Esophagus squamous epithelium (tissue), 4 donors: ENCODE results near the gene CAPN15.

Experiments used
- POLR2A ChIP-seq, 4 donors: fragments of 450-650 bp; IDR thresholded peaks; one replicate each; pipeline ENCODE4 v1.6.1; 2017; ENCODE audit warnings: antibody characterized with exemption in 4 of 4, mild to moderate bottlenecking in 4 of 4, moderate library complexity in 3 of 4
- TF ChIP-seq, protein P1 (sequence below), 6 experiments: fragments of 450-650 bp in 4 of 6; fragments of 200-600 bp in 2 of 6; sonication (generic) in 2 of 6; IDR thresholded peaks; one replicate each; pipeline ENCODE4 v1.5.1; 2016 to 2019; ENCODE audit warnings: antibody characterized with exemption in 6 of 6, mild to moderate bottlenecking in 4 of 6, moderate library complexity in 4 of 6

DNA sequence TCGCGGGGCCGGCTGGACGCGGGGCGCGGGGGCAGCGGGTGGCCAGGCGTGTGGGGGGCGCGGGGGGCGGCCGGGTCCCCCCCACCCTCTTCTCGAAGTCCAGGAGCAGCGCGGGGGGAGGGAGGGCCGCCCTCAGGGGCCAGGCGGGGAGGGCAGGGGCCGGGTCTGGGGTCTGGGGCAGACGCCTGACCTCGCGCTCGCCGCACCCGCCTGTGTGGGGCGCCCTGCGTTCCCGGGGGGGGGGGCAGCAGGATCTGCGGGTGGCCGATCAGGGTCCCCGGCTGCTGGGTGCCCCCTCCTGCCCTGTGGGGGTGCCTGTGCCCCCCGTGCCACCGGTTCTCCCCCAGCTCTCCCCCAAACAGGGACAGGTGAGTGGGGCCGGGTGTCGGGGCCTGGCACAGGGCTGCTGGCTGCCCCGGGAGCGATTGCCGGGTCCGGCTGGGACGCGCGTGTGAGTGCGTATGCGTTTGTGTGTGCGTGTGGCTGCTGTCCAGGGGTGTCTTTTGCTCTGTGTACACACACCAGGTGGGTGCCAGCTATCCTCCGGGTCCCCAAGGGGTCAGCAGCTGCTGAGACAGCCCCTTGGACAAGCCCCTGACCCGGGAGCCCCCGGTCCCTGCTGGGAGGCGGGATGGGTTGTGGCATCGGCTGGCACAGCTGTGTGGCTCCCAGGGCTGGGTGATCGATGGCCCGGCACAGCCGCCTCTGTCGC lies 33.3 kb downstream of the CAPN15 start:
- TF ChIP-seq, protein P1, sequence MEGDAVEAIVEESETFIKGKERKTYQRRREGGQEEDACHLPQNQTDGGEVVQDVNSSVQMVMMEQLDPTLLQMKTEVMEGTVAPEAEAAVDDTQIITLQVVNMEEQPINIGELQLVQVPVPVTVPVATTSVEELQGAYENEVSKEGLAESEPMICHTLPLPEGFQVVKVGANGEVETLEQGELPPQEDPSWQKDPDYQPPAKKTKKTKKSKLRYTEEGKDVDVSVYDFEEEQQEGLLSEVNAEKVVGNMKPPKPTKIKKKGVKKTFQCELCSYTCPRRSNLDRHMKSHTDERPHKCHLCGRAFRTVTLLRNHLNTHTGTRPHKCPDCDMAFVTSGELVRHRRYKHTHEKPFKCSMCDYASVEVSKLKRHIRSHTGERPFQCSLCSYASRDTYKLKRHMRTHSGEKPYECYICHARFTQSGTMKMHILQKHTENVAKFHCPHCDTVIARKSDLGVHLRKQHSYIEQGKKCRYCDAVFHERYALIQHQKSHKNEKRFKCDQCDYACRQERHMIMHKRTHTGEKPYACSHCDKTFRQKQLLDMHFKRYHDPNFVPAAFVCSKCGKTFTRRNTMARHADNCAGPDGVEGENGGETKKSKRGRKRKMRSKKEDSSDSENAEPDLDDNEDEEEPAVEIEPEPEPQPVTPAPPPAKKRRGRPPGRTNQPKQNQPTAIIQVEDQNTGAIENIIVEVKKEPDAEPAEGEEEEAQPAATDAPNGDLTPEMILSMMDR (IDR thresholded peaks at IDR 0.05) = no peak
- no peak for TF ChIP-seq POLR2A (IDR thresholded peaks at IDR 0.05)
